Tibial nerve (tissue), 3 donors: ENCODE data around the gene NCOA7.

ENCODE experiments used
- POLR2A ChIP-seq, 2 donors: fragments of 450-650 bp; IDR thresholded peaks; one replicate each; pipeline ENCODE4 v1.6.1; 2017; ENCODE audit warnings: antibody characterized with exemption in 2 of 2, mild to moderate bottlenecking in 2 of 2, moderate library complexity in 2 of 2
- TF ChIP-seq, protein P1 (sequence below), 5 experiments: fragments of 200-600 bp in 3 of 5; fragments of 450-650 bp in 2 of 5; sonication (generic) in 3 of 5; IDR thresholded peaks; one replicate each; pipeline ENCODE4 v1.5.1; 2016 to 2019; ENCODE audit warnings: antibody characterized with exemption in 5 of 5, mild to moderate bottlenecking in 3 of 5, moderate library complexity in 2 of 5

- TF ChIP-seq, protein P1, sequence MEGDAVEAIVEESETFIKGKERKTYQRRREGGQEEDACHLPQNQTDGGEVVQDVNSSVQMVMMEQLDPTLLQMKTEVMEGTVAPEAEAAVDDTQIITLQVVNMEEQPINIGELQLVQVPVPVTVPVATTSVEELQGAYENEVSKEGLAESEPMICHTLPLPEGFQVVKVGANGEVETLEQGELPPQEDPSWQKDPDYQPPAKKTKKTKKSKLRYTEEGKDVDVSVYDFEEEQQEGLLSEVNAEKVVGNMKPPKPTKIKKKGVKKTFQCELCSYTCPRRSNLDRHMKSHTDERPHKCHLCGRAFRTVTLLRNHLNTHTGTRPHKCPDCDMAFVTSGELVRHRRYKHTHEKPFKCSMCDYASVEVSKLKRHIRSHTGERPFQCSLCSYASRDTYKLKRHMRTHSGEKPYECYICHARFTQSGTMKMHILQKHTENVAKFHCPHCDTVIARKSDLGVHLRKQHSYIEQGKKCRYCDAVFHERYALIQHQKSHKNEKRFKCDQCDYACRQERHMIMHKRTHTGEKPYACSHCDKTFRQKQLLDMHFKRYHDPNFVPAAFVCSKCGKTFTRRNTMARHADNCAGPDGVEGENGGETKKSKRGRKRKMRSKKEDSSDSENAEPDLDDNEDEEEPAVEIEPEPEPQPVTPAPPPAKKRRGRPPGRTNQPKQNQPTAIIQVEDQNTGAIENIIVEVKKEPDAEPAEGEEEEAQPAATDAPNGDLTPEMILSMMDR (IDR thresholded peaks at IDR 0.05): no peak
- TF ChIP-seq POLR2A (IDR thresholded peaks at IDR 0.05): no peak
Observed at GRCh38 chr6:125808060-125808459, 17.3 kb downstream of the NCOA7 start.
